ENCODE measurements around the gene PMFBP1. TPM values are rescaled to one million over a fixed set of nuclear protein-coding genes. Genes with fewer than 3 reads are reported as not detected.
A peak's percentile ranks its signal among the peaks of the same experiment; 100 is the strongest.

PMFBP1 gene
- total and polyA plus RNA-seq, 10 donors = 0.52 to 17.2 (median 1.1) TPM

GRCh38 chr16:72129976-72130656 is 41.8 kb downstream of the PMFBP1 start:
- WGBS, 5 donors = 75 to 88% (median 83%) methylated on average over 7 of the region's 7 CpGs
- intact Hi-C loops (cut with DNase I; ENCODE audit: low total_unique reads) = loop anchor here (10.0 kb wide), 1 partner anchor 335 kb away; no protein-coding TSS in a partner anchor
- no peaks in the 10 kb centered on the region for H3K27me3 ChIP-seq (replicated peaks in 1 of 7)
- no peaks in the 10 kb centered on the region for H3K9me3 ChIP-seq
- no peak overlapping the region for H3K4me3 ChIP-seq
- DNase-seq = no peak
- peaks cover 0 to 15% (median 3%) of the 10 kb centered on the region in 6 donors for H3K4me1 ChIP-seq
- TF ChIP-seq CTCF (IDR thresholded peaks at IDR 0.05 in 8 of 11, conservative IDR thresholded peaks at IDR 0.05 in 3 of 11) (no peak), POLR2A (IDR thresholded peaks at IDR 0.05) (no peak), POLR2AphosphoS5 (IDR thresholded peaks at IDR 0.05) (no peak)
- H3K27ac ChIP-seq = no peak overlapping the region
- H3K36me3 ChIP-seq = no peaks in the 10 kb centered on the region

GRCh38 chr16:72128701-72129100 is 43.3 kb downstream of the PMFBP1 start:
- TF ChIP-seq POLR2AphosphoS5 (IDR thresholded peaks at IDR 0.05) (no peak), CTCF (IDR thresholded peaks at IDR 0.05 in 8 of 11, conservative IDR thresholded peaks at IDR 0.05 in 3 of 11) (no peak), POLR2A (IDR thresholded peaks at IDR 0.05) (no peak)
- Histone ChIP-seq H3K4me3 (no peak overlapping the region), H3K4me1 (peaks cover 0 to 23% (median 8%) of the 10 kb centered on the region in 6 donors), H3K9me3 (no peaks in the 10 kb centered on the region), H3K27me3 (replicated peaks in 1 of 7) (no peaks in the 10 kb centered on the region), H3K36me3 (no peaks in the 10 kb centered on the region), H3K27ac (no peak overlapping the region)
- intact Hi-C loops (cut with DNase I; ENCODE audit: low total_unique reads) = loop anchor here (10.0 kb wide), 1 partner anchor 336 kb away; no protein-coding TSS in a partner anchor
- no peak for DNase-seq
- 82 to 89% (median 85%) methylated on average over 9 of the region's 9 CpGs for WGBS, 5 donors

GRCh38 chr16:72126429-72126765 is 45.6 kb downstream of the PMFBP1 start:
- no peak overlapping the region for H3K27ac ChIP-seq
- no peak for DNase-seq
- no peaks in the 10 kb centered on the region for H3K36me3 ChIP-seq
- no peak overlapping the region for H3K4me3 ChIP-seq
- H3K9me3 ChIP-seq = no peaks in the 10 kb centered on the region
- intact Hi-C loops (cut with DNase I; ENCODE audit: low total_unique reads) = loop anchor here (10.0 kb wide), 1 partner anchor 338 kb away; no protein-coding TSS in a partner anchor
- 44 to 67% (median 54%) methylated on average over 2 of the region's 2 CpGs for WGBS, 5 donors
- peaks cover 0 to 23% (median 8%) of the 10 kb centered on the region in 6 donors for H3K4me1 ChIP-seq
- H3K27me3 ChIP-seq (replicated peaks in 1 of 7) = no peaks in the 10 kb centered on the region
- TF ChIP-seq CTCF (IDR thresholded peaks at IDR 0.05 in 8 of 11, conservative IDR thresholded peaks at IDR 0.05 in 3 of 11) (no peak), POLR2A (IDR thresholded peaks at IDR 0.05) (no peak), POLR2AphosphoS5 (IDR thresholded peaks at IDR 0.05) (no peak)

GRCh38 chr16:72125635-72126428 is 46.1 kb downstream of the PMFBP1 start:
- Histone ChIP-seq H3K4me1 (peaks cover 0 to 23% (median 8%) of the 10 kb centered on the region in 6 donors), H3K4me3 (no peak overlapping the region), H3K27ac (peak overlapping the region in 1 of 8 donors; percentile 39), H3K27me3 (replicated peaks in 1 of 7) (no peaks in the 10 kb centered on the region), H3K9me3 (no peaks in the 10 kb centered on the region), H3K36me3 (no peaks in the 10 kb centered on the region)
- no peak for DNase-seq
- WGBS, 5 donors = 65 to 79% (median 73%) methylated on average over 6 to 9 of the region's 9 CpGs
- TF ChIP-seq POLR2AphosphoS5 (IDR thresholded peaks at IDR 0.05) (no peak), CTCF (IDR thresholded peaks at IDR 0.05 in 8 of 11, conservative IDR thresholded peaks at IDR 0.05 in 3 of 11) (no peak), POLR2A (IDR thresholded peaks at IDR 0.05) (no peak)
- intact Hi-C loops (cut with DNase I; ENCODE audit: low total_unique reads) = loop anchor here (10.0 kb wide), 1 partner anchor 339 kb away; no protein-coding TSS in a partner anchor

Measured in spleen (tissue), 11 donors.